B cell (primary cell): Measurements from ENCODE around the gene ZNF281.

Source experiments
- EZH2 ChIP-seq: IDR thresholded peaks from 2 replicates; pipeline ENCODE4 v1.6.1; 2012; ENCODE audit warnings: borderline replicate concordance, low read depth, mild to moderate bottlenecking, moderate library complexity, low read length; ENCODE audit not compliant: insufficient read depth, poor library complexity, severe bottlenecking
- TF ChIP-seq, protein P1 (sequence below): fragments of 200-600 bp; IDR thresholded peaks from one replicate; pipeline ENCODE4 v1.8.0; 2022; ENCODE audit warnings: antibody characterized with exemption, mild to moderate bottlenecking

DNA sequence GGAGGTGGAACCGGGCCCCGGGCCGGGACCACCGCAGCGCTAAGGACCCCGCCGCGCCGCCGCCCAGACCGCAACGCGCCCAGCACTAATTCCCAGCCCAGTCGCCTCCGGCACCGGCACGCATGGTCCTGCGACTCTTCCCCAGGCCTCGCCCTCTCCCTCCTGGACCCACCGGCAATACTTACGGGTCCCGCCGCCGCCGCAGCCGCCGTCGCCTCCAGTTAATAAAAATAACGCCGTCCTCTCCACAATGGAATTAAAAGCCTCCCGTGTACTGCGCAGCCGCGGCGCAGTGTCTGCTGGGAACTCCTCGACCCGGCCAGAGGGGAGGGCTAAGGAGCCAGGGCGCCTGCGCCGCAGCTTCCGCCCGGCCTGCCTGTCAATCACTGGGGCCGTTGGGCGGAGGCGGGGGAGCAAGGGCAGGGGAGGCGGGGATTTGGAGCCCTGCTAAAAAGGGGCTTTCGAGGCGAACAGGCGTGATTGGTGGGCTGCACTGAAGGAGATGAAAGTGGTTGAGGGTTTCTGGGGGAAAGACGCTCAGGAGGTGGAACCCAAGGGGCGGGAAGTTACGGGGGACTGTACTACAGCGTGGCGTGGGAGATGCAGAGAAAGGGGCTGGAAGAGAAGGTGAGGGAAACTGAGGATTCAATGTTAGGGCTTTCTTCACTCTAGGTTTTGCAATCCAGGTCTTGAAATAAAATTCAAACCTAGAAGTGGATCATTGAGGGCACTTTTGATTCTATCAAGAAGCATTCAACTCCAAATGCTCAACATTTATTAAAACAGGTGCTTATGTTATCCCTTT lies at the start of gene ZNF281:
- TF ChIP-seq, protein P1, sequence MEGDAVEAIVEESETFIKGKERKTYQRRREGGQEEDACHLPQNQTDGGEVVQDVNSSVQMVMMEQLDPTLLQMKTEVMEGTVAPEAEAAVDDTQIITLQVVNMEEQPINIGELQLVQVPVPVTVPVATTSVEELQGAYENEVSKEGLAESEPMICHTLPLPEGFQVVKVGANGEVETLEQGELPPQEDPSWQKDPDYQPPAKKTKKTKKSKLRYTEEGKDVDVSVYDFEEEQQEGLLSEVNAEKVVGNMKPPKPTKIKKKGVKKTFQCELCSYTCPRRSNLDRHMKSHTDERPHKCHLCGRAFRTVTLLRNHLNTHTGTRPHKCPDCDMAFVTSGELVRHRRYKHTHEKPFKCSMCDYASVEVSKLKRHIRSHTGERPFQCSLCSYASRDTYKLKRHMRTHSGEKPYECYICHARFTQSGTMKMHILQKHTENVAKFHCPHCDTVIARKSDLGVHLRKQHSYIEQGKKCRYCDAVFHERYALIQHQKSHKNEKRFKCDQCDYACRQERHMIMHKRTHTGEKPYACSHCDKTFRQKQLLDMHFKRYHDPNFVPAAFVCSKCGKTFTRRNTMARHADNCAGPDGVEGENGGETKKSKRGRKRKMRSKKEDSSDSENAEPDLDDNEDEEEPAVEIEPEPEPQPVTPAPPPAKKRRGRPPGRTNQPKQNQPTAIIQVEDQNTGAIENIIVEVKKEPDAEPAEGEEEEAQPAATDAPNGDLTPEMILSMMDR, result no peak
- no peak for TF ChIP-seq EZH2
